Kidney capillary endothelial cell (primary cell): ENCODE results near the gene GDPD5.

ENCODE experiments used
- DNase-seq: peaks from one replicate; pipeline ENCODE4 v3.0.0-alpha.2; 2018; ENCODE audit warnings: low spot score

GDPD5 gene

GRCh38 chr11:75399344-75400145, 126.2 kb downstream of the GDPD5 start, which contains the start of gene RPS3:
TSS of gene RPS3 (plus strand) at chr11:75399518. CDS start at chr11:75399548, 30 bp downstream.
- peak; percentile 90 for DNase-seq

- DNase-seq: no peak
These were observed 126.8 kb downstream of the GDPD5 start for GRCh38 chr11:75398906-75399305.

GRCh38 chr11:75394085-75394840, 131.5 kb downstream of the GDPD5 start:
- DNase-seq: no peak

- DNase-seq: no peak
These were observed 135.8 kb downstream of the GDPD5 start for GRCh38 chr11:75389925-75390324.

GRCh38 chr11:75389276-75389605, 136.5 kb downstream of the GDPD5 start:
- no peak for DNase-seq

- peak; percentile 89 for DNase-seq
These were observed 137.1 kb downstream of the GDPD5 start for GRCh38 chr11:75388386-75389275.

GRCh38 chr11:75387736-75388294, 137.9 kb downstream of the GDPD5 start:
- no peak for DNase-seq

GRCh38 chr11:75386942-75387630, 138.7 kb downstream of the GDPD5 start:
- DNase-seq: no peak
